Amygdala (tissue), 56 donors: ENCODE results near the gene CTLA4.

Source experiments
- DNase-seq, 56 donors: peaks; one replicate each; lab custom pipeline; 2025; lab: John Stamatoyannopoulos, UW

The CTLA4 gene

GRCh38 chr2:203889944-203890343, 22.4 kb downstream of the CTLA4 start:
- no peak for DNase-seq

GRCh38 chr2:203890733-203891132, 23.2 kb downstream of the CTLA4 start:
- DNase-seq: no peak

- peak in 2 of 56 donors; percentile 18 to 26 for DNase-seq
Measured at GRCh38 chr2:203891474-203891873, 23.9 kb downstream of the CTLA4 start.

GRCh38 chr2:203892207-203892606, 24.6 kb downstream of the CTLA4 start:
- no peak for DNase-seq

GRCh38 chr2:203893401-203893800, 25.8 kb downstream of the CTLA4 start:
- peak in 44 of 56 donors; percentile 6 to 84 (median 44) for DNase-seq

GRCh38 chr2:203893840-203894239, 26.3 kb downstream of the CTLA4 start:
- no peak for DNase-seq

GRCh38 chr2:203894262-203894661, 26.7 kb downstream of the CTLA4 start:
- DNase-seq: no peak

- DNase-seq: no peak
Measured at GRCh38 chr2:203897544-203897943, 30.0 kb downstream of the CTLA4 start.

GRCh38 chr2:203898657-203899056, 31.1 kb downstream of the CTLA4 start:
- no peak for DNase-seq

- DNase-seq: no peak
Measured at GRCh38 chr2:203900253-203900652, 32.7 kb downstream of the CTLA4 start.

- no peak for DNase-seq
Measured at GRCh38 chr2:203904022-203904421, 36.5 kb downstream of the CTLA4 start.

- DNase-seq: no peak
Measured at GRCh38 chr2:203905656-203906055, 38.1 kb downstream of the CTLA4 start.

GRCh38 chr2:203908066-203908796, 40.7 kb downstream of the CTLA4 start:
- peak in 1 of 56 donors; percentile 12 for DNase-seq

GRCh38 chr2:203908797-203909185, 41.2 kb downstream of the CTLA4 start:
- DNase-seq: no peak

GRCh38 chr2:203909261-203909967, 41.8 kb downstream of the CTLA4 start:
- peak in 16 of 56 donors; percentile 2 to 66 (median 30) for DNase-seq

- DNase-seq: peak in 1 of 56 donors; percentile 10
Measured at GRCh38 chr2:203909974-203910373, 42.4 kb downstream of the CTLA4 start.

- no peak for DNase-seq
Measured at GRCh38 chr2:203913947-203914346, 46.4 kb downstream of the CTLA4 start.

GRCh38 chr2:203914546-203915182, 47.1 kb downstream of the CTLA4 start:
- no peak for DNase-seq

- no peak for DNase-seq
Measured at GRCh38 chr2:203915256-203915655, 47.7 kb downstream of the CTLA4 start.

GRCh38 chr2:203916756-203917155, 49.2 kb downstream of the CTLA4 start:
- DNase-seq: no peak

- DNase-seq: no peak
Measured at GRCh38 chr2:203918264-203918663, 50.7 kb downstream of the CTLA4 start.

GRCh38 chr2:203918839-203919238, 51.3 kb downstream of the CTLA4 start:
- DNase-seq: no peak
